Measurements from ENCODE around the gene FBXL20.
"Not testable (repeated sequence)": the region's sequence is repeated elsewhere in the genome, so short reads cannot be mapped to it uniquely, and the experiment has no call there.

Gene FBXL20

DNA sequence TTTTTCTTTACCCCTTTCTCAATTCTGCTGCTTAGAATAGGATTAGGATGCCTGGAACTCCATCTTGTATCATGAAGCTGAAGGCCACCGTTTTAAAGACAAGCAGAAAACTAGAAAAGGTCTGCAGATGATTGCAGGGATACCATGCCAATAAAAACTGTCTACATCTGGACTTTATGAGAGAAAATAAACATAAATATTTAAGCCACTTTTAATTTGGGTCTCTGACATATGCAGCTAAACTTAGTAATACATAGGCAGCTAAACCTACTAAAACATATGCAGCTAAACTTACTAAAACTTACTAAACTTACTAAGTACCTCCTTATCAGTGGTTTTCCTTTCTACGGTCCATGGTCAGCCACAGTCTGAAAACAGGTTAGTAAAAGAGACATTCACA, 48.4 kb downstream of the FBXL20 start:
- TF ChIP-seq, protein P1, sequence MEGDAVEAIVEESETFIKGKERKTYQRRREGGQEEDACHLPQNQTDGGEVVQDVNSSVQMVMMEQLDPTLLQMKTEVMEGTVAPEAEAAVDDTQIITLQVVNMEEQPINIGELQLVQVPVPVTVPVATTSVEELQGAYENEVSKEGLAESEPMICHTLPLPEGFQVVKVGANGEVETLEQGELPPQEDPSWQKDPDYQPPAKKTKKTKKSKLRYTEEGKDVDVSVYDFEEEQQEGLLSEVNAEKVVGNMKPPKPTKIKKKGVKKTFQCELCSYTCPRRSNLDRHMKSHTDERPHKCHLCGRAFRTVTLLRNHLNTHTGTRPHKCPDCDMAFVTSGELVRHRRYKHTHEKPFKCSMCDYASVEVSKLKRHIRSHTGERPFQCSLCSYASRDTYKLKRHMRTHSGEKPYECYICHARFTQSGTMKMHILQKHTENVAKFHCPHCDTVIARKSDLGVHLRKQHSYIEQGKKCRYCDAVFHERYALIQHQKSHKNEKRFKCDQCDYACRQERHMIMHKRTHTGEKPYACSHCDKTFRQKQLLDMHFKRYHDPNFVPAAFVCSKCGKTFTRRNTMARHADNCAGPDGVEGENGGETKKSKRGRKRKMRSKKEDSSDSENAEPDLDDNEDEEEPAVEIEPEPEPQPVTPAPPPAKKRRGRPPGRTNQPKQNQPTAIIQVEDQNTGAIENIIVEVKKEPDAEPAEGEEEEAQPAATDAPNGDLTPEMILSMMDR (IDR thresholded peaks at IDR 0.05; ENCODE audit: low read depth, low read length): no peak
- in situ Hi-C loops (cut with HindIII; ENCODE audit: low sequenced_read_pairs): no loop called here
- no peak for DNase-seq (ENCODE audit: low read depth, low spot score)

DNA sequence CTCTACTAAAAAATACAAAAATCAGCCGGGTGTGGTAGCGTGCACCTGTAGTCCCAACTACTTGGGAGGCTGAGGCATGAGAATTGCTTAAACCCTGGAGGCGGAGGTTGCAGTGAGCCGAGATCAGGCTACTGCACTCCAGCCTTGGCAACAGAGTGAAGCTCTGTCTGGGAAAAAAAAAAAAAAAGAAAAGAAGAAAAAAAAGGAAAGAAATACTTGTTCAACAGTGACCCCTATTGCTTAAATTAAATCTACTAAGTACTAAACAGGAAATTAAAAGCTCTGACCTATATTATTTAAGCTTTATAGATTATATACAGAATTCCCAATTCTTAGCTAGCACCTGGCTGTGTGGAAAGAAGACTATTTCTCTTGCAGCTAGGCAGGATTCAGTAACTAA, 48.9 kb downstream of the FBXL20 start:
- in situ Hi-C loops (cut with HindIII; ENCODE audit: low sequenced_read_pairs): no loop called here

More for the DNA sequence above, 48.4 kb downstream of the FBXL20 start:
- H3K4me3 ChIP-seq (ENCODE audit: low read depth, low read length): no peak overlapping the region

DNA sequence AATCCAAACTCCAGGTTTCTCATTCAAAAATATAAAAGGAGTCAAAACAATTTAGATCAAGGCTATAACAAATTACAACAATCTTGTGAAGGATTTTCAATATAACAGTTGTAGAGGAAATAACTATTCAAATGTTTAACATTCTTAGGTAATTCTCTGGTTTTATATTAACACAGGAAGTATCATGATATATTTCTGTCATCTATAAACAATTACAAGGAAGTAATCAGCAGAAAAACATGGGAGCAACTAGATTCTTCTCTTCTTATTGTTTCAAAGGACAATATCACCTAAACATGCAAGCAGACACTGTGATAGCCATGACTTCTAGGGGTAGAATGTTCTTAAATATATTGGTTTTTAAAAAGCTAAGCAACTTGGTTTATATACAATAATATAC, 49.9 kb downstream of the FBXL20 start:
- no peak overlapping the region for H3K4me3 ChIP-seq (ENCODE audit: low read depth, low read length)
- TF ChIP-seq, protein P1 (IDR thresholded peaks at IDR 0.05; ENCODE audit: low read depth, low read length): no peak
- in situ Hi-C loops (cut with HindIII; ENCODE audit: low sequenced_read_pairs): no loop called here
- no peak for DNase-seq (ENCODE audit: low read depth, low spot score)

More for the DNA sequence above, 48.9 kb downstream of the FBXL20 start:
- DNase-seq (ENCODE audit: low read depth, low spot score): no peak
- no peak overlapping the region for H3K4me3 ChIP-seq (ENCODE audit: low read depth, low read length)
- TF ChIP-seq, protein P1 (IDR thresholded peaks at IDR 0.05; ENCODE audit: low read depth, low read length): no peak

DNA sequence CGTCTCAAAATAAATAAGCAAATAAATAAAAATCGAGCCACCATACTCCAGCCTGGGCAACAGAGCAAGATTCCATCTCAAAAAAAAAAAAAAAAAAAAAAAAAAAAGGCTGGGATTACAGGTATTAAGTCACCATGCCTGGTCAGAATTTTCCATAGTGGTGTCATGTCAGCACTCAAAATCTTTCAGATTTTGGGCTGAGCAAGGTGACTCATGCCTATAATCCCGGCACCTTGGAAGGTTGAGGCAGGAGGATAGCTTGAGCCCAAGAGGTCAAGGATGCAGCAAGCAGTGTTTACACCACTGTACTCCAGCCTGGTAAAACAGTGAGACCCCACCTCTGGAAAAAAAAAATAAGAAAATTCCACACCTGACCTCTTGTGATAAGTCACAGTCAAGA, 52.2 kb downstream of the FBXL20 start:
- in situ Hi-C loops (cut with HindIII; ENCODE audit: low sequenced_read_pairs): no loop called here
- TF ChIP-seq, protein P1 (IDR thresholded peaks at IDR 0.05; ENCODE audit: low read depth, low read length): no peak
- no peak overlapping the region for H3K4me3 ChIP-seq (ENCODE audit: low read depth, low read length)
- DNase-seq (ENCODE audit: low read depth, low spot score): no peak

DNA sequence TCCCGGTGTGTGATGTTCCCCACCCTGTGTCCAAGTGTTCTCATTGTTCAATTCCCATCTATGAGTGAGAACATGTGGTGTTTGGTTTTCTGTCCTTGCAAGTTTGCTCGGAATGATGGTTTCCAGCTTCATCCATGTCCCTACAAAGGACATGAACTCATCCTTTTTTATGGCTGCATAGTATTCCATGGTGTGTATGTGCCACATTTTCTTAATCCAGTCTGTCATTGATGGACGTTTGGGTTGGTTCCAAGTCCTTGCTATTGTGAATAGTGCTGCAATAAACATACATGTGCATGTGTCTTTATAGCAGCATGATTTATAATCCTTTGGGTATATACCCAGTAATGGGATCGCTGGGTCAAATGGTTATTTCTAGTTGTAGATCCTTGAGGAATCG, 54.6 kb downstream of the FBXL20 start:
- DNase-seq (ENCODE audit: low read depth, low spot score); H3K4me3 ChIP-seq (ENCODE audit: low read depth, low read length); in situ Hi-C loops (cut with HindIII; ENCODE audit: low sequenced_read_pairs): not testable (repeated sequence)

DNA sequence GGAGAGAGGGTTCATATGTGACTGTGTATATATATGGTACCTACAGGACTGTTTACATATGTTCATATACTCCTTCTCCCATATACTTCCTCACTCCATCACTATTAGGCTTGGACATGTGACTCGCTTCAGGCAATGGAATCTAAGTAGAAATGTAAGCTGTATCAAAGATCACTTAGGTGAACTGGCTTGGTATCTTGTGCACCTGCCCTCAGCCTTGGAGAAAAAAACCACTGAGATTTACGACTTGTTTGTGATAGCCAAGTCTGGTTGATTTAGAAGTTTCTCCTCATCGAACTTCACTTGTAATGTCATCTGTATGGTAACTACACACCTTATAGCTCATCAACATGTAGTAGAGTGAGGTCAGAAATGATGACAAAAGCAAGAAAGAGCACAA, 59.9 kb downstream of the FBXL20 start:
- in situ Hi-C loops (cut with HindIII; ENCODE audit: low sequenced_read_pairs): no loop called here
- H3K4me3 ChIP-seq (ENCODE audit: low read depth, low read length): no peak overlapping the region
- TF ChIP-seq, protein P1 (IDR thresholded peaks at IDR 0.05; ENCODE audit: low read depth, low read length): no peak
- no peak for DNase-seq (ENCODE audit: low read depth, low spot score)

DNA sequence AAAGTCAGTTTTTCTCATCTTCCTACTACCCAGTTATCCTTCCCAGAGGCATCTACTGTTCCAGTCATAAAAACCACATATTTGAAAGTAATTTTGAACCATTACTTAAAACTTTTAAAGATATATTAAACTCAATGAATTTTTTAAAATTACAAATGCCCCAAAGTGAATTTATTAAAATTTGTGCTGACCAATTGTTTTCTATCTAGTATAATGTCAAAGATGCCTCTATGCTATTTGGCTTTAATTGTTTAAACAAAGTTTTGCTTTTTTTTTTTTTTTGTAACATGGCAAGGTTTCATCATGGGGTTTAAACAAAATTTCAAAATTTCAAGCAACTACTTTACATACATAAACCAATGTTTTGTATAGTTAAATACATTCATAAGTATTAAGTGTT, 60.7 kb downstream of the FBXL20 start:
- no peak for DNase-seq (ENCODE audit: low read depth, low spot score)
- TF ChIP-seq, protein P1 (IDR thresholded peaks at IDR 0.05; ENCODE audit: low read depth, low read length): no peak
- in situ Hi-C loops (cut with HindIII; ENCODE audit: low sequenced_read_pairs): no loop called here
- H3K4me3 ChIP-seq (ENCODE audit: low read depth, low read length): no peak overlapping the region

Data from astrocyte of the spinal cord (primary cell).